HG03520 (cell line): ENCODE measurements around the gene AMMECR1L.

ENCODE experiments used
- ATAC-seq: cut with Tn5 transposase; IDR thresholded peaks from one replicate; pipeline ENCODE4 v1.9.1; 2021; ENCODE audit warnings: mild to moderate bottlenecking, moderate library complexity; ENCODE audit not compliant: unreplicated experiment

The AMMECR1L gene

DNA sequence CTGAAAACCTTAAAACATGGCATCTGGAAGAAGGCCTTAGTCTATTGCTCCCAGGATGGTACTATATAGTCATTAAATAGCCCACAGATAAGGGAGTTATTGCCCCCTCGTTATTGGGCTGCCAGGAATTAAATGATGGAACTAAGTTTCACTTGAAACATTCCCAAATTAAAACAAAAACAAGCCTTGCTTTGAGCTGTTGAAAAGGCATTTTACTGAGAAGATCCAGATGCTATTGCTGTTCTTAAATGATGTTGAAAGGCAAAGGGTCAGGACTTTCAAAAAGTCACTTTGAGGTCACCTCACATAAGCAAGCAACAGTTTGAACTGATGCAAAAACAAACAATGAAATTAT lies 2.0 kb upstream of the AMMECR1L start:
- ATAC-seq, result no peak

DNA sequence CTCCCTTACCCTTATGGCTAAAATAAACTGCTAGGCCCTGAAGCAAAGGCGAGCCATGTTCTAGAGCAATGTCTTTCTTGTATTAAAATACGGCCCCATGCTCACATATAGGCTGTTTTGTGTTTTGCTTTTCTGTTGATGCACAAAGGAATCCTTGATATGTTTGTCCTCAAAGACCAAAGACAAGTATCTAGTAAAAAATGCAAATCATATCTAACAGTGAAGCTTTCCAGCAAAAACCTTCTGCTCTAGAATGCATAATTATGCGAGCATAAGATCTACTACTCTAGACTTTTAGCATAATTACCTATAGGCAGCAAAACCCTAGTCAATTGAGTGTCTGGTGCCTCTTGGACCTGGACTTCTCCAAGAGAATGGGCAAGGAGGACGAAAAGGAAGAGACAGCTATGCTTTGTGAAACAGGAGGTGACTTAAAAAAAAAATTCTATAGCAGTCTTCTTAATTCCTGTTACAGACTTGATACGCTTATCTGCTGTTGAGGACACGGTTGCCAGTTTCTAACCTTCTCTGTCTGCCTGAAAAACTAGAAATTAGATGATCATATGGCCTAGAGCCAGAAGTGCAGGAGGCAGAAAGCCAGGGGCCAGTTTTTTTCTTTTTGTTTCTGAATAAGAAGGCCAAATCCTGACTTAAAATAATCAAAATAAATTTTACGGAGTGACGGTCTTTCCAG lies 1.5 kb upstream of the AMMECR1L start:
- ATAC-seq, result no peak

DNA sequence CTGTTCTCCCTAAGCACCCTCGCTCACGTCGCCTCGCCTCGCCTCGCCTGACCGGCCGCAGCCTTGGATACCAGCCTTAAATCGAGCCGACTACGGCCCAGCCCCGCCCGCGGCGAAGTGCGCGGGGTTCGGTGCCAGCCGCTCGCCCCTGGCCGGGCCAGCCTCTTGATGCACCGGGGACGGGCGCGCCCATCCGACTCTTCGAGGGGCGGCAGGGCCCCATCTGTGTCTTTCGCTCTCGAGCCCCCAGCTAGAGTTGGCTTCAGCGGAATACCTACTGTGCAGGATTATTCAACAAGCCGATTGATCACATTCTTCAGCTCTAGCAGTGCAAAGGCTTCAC lies 808 bp upstream of the AMMECR1L start:
- peak; percentile 27 for ATAC-seq

DNA sequence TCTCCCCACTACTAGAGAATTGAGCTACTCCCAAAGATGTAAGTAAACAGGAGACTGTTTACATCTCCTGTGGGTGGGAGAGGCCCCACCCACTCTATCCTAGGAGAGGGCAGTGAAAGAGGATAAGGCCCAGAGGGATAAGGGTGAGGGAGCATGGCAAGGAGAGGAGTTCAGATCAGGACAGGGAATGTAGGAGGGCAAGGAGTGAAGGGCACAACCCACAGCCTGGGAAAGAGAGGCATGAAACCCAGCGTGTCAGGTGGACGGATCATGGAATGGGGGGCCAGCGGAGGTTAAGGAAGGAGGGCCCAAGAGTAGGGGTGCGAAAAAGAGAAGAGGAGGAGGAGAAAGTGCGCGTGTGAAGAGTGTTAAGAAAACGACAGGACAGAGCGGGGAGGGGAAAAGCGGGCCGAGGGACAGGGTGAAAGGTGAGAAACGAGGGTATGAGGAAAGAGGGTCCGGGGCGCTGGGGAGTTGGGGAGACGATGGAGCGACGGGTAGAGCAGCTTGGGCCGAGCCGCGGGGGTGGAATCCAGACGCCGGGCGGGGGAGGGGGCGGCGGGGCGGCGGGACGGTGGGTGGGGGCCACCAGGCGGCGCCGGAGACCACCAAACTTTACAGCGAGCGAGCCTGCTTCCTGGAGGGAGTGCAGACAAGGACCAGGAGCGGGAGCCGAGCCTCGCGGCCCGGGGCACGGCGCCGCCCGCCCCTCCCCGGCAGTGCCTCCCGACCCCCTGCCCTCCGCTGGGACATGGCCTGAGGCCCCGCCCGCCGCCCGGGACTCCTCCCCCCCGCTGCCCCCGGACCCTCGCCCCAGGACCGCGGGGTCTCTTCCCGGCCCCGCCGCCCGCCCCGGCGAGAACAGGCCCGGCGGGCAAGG lies 655 bp downstream of the AMMECR1L start:
- ATAC-seq, result peak; percentile 12

DNA sequence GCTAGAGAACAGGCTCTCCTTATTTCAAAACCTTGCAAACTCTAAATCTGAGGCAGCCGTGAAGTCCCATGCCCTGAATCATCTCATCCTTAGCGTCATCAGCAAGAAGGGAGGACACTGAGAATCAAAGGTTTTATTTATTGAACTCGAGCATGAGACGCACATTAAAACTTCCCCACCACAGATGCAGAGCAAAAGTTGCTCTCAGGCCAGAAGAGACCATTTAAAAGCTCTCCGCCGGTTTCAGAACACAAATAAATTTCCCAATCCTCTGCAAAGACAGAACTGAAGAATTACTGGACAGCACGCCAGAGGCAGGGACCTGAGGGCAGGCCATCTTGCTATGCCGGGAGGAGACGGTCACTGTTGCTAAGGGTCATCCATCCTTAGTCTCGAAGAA lies 1.3 kb downstream of the AMMECR1L start:
- ATAC-seq, result no peak

DNA sequence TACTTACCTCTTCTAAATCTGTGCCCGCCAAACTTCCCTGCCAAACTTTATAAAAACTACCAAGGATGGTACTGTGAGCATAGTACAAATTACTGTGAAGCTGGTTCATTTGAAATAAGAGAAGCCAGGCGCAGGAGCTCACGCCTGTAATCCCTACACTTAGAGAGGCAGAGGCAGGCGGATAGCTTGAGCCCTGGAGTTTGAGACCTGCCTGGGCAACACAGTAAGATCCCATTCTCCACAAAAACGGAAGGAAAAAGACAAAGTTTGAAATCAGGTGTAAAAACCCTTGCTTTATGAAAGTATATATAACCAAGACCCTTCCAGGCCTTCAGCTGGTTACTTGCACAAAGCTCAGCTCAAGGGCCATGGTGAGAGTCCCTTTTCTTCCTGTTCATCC lies 5.9 kb downstream of the AMMECR1L start:
- no peak for ATAC-seq

DNA sequence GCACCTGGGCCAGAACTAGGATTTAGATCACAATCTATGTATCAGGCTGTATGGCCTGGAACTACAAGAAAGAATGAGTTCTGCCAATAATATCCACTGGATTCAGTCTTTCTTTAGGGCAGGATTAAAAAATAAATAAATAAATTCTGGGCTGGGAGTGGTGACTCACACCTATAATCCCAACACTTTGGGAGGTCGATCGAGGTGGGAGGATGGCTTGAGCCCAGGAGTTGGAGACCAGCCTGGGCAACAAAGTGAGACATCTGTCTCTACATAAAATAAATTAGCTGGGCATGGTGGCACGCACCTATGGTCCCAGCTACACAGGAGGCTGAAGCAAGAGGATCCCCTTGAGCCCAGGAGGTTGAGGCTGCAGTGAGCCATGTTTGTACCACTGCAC lies 8.1 kb downstream of the AMMECR1L start:
- ATAC-seq, result no peak

DNA sequence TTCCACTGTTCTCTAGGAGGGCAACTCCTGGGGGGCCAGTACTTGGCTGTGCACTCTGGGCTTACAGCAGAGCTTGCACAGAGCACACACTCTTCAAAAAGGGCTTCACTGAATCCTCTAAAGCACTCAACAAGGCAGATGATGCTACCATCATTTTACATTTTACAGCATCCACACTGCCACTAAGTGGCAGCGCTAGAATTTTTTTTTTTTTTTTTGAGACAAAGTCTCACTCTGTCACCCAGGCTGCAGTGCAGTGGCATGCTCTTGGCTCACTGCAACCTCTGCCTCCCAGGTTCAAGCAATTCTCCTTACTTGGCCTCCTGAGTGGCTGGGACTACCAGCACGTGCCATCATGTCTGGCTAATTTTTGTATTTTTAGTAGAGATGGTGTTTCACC lies 8.6 kb downstream of the AMMECR1L start:
- no peak for ATAC-seq

DNA sequence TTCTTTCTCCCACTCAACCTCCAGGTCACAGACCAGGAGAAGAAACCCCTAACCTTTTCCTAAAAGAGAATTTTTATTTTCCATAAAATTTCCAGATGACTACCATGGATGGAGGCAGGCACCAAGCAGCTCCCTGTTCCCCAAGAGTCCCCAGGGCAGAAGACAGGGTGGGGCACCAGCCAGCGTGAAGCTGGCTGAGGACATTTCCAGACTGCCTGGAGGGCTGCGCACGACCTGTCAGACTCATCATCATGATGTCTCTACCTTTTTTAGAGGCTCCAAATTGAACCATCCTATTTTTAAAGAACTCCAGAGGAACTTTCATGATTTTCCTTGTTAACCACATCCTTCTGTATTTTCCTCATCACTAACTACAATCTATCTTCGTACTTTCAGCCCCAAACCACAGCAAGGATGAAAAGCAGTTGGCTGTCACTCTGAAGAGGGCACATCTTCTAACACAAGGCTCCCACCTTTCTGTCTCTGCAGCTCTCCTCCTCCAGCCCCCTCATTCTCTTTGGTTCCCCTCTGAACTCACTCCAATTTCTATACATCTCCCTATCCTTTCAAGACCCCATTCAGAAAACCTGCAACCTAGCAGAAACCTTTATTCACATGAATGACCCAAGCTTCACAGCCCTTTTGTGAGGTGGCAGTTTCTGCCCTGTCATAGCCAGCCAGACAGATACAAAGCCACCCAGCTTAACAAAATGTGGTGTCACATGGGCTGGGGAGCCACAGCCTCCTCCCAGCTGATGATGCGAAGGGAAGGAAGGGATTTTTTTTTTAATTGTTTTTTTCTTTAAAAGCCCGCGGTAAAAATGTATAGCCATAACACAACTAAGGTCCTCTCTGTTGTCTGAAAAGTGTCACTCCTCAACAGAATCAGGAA lies 11.1 kb downstream of the AMMECR1L start:
- ATAC-seq, result no peak

DNA sequence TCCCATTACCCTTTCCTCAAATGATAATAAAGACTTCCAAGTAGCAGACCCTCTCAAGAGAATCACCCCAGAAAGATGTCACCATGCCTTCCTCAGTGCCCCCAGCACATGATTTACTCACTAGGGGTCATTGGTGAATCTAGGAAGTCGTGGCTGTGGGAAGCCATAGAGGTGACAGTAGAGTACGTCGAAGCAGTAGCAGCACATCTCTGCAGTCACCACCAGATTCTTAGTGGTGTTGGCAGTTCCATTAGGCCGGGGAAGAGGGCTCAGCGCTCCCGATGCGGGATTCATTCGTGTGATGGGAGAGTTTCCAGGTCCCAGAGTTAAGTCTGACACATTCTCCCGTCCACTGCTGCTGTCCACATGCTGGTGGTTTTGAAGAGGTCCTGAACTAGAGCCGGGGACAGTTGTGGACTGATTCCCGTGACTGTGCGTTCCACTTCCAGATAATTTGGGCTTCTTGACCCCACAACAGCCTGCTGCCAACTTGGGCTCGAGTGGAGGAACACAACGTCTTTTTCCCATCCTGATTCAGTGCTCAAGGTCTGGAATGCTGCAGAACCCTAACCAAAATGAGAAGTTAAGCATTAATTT lies 12.0 kb downstream of the AMMECR1L start:
- no peak for ATAC-seq

DNA sequence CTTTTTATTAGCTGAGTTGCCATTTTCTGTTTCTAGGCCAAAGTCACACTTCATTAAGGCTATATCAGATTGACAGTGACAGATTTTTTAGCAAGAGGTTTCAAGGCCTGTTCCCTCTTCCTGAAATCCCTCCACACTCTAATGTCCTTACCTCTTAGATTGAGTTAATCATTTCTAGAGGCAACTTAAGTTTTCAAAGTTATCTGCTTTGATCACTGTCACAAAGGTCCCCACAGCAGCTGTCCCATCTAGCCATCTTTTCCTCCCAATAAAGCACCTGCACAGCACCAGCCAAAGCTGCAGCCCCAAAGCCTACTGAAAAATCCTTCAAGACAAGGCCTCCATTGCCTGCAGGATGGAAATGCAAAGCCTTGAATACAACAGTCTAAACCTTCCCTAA lies 13.4 kb downstream of the AMMECR1L start:
- no peak for ATAC-seq

DNA sequence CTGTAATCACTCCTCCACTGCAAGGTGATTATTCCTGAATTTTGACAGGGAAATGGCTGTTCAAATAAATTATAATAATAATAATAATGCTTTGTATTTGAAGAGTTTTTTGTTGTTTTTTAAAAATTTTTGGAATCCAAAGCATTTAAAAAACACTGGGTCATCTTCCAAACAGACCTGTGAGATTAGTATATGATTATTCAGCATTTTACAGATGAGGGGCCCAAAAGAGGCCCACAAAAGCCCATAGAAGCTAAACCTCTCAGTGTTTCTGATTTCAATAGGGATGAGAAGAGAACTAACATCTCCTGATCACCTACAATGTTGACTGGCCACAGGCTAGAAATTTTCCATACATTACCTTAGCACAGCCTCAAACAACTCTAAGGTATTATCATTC lies 19.8 kb downstream of the AMMECR1L start:
- ATAC-seq, result no peak

DNA sequence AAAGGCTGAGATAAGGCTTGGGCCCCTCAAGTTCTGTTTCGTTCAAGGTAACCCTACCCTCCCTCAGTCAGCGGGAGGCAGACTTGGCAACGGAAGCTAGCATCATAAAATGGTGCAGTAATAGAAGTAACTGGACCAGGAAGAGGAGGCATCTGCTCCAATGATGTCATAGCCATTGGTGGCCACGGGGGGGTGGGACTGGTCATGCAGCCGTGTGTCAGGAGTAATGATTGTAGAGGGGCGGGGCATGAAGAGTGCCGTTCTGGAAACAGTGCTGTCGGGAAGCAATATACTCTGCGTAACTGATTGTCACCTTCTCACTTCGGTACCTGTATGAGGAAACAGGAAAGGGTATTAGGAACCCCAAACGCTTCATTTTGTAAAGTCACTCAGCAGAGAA lies 20.9 kb downstream of the AMMECR1L start:
- no peak for ATAC-seq

DNA sequence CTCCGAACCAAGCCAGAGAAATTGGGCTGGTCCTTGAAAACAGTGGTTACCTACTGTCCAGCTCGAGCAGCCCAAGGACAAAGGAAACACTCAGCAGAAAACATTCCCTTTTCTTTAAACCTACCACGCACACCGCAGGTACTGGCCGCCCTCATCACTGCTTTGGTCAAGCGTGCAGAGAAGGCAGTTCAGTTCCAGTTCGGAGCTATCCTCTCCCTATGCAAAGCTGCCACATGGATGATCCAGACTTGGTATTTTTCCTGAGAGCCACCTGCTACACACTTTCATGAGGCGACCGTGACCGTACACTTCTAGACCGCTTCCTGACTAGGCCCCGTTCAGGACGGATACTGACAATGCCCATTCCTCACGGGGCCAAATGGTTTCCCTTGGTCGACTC lies 23.5 kb downstream of the AMMECR1L start:
- ATAC-seq, result no peak

DNA sequence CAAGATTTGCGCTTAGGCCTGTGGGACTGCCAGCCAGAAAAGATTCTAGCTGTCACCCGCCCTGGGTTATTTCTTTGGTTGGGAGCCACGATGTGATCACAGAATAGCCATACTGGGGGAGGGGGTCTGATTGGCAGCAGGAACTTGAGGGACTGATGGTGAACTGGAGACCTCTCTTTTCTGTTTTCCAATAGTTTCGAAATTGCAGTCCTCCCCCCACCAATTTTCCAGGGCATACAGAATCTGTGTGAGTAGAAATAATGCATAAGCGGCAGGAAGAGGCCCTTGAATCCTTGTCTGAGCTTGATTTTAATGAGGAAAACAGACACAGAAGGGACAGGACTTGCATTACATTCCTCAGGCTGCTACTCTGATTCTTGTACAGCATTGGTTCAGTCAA lies 25.6 kb downstream of the AMMECR1L start:
- ATAC-seq, result no peak

DNA sequence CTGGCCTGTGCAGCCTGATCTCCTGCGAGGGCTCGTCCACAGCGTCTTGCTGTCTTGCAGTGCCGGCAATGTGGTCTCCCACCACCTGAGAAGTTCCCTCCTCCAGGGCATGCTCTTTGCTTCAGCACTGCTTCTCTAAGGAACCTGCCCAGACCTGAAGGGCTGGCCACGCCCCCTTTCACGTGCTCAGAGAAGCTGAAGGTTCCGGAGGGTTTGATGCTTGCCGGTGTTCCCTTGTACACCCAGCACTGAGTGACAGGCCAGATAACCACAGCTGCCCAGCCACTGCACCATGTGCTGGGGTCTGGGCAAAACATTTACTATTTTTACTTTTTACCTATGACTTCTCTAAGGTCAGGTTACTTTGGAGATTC lies 26.1 kb downstream of the AMMECR1L start:
- no peak for ATAC-seq

DNA sequence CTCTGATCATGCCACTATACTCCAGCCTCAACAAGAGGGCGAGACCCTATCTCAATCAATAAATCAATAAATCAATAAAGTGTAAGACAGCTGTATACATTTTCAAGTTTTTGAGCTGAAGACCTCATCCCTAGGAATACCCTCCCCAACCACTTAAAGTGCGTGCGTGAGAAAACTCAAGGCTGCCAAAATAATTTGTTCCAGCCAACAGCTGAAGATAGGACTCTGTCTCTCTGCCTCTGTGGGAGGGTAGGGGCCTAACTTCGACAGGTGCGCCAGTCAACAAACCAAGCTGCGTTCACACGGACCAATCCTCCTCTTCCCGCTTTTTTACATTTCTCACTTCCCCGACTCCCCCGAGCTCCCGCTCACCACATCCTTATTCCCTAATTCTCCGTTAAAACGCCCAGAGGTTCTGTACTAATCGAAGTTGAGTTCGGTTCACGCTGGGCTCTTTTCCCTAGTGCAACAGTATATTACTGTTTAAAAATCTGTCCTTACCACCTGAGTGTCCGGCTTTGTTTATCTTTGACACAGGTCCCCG lies 28.4 kb downstream of the AMMECR1L start:
- no peak for ATAC-seq

DNA sequence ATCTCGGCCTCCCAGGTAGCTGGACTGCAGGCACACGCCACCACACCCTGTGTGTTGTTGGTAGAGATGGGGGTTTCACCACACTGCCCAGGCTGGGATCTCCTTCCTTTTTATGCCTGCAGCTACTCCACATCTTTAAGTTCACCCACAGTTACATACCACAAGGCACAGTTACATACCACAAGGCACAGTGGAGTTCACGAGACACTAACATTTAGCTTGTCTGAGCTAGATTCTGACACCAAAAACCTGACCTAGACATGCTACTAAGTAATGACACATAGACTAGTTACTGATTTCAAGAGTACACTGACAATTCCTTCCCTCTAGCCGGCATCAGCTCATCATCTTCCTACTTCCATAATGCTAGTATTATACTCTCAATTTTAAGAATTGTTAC lies 32.1 kb downstream of the AMMECR1L start:
- ATAC-seq, result no peak

DNA sequence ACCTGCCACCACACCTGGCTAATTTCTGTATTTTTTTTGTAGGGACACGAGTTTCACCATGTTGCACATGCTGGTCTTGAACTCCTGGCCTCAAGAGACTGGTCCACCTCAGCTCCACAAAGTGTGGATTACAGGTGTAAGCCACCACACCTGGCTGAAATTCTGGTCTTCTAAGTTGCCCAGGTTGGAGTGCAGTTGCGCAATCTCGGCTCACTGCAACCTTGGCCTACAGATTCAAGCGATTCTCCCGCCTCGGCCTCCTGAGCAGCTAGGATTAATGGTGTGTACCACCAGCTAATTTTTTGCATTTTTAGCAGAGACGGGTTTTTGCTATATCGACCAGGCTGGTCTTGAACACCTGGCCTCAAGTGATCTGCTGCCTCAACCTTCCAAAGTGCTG lies 33.4 kb downstream of the AMMECR1L start:
- ATAC-seq, result no peak

DNA sequence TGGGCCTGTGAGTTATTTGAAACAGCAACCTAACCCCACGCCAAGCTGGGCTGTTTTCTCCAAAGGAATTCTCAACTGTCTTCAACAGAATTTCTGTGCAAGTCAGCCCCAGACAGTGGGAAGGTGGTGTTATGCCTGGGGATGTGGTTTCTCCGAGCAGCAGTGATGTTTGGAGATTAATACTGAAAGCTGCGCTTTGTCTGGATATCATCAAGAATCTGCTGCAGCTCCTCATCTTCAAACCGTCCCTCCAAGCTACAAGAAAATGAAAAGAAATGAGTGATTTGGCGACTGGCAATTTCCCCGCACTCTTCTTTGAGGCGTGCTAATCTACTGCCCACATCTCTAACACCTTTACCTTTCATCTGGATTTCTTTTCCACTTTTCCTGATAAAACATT lies 37.8 kb downstream of the AMMECR1L start:
- ATAC-seq, result no peak

DNA sequence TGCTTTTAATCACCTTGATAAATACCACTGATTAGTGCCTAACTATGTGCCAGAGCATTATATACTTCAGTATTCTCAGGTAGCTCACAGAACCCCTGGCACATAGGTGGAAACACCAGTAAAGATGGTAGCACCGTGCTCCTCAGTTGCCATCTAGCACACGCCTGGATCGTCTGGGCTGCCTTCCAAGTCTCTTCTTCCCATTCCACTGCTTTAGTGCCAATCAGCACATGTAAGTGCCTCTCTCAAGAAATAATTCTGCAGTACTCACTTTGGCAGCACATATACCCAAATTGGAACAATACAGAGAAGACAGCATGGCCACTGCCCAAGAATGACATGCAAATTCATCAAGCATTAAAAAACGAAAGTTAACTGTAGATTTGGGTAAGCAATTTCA lies 40.8 kb downstream of the AMMECR1L start:
- no peak for ATAC-seq
